LNCaP clone FGC (cell line): ENCODE measurements around the gene TM9SF1.

ENCODE experiments used
- DNase-seq: peaks from one replicate; pipeline ENCODE4 v3.0.0-alpha.2; 2011; ENCODE audit warnings: low read depth
- H3K4me3 ChIP-seq: 2 replicates; pipeline ENCODE4 v1.5.1; 2011; ENCODE audit warnings: mild to moderate bottlenecking, low read depth, low read length, control low read depth
- CTCF ChIP-seq: IDR thresholded peaks from 2 replicates; pipeline ENCODE4 v1.5.1; 2012; ENCODE audit warnings: mild to moderate bottlenecking; ENCODE audit not compliant: control insufficient read depth, insufficient read depth; ENCODE audit errors: extremely low read depth

The TM9SF1 gene

GRCh38 chr14:24179961-24180796 lies 15.1 kb downstream of the TM9SF1 start:
- H3K4me3 ChIP-seq = no peak overlapping the region
- no peak for TF ChIP-seq CTCF
- no peak for DNase-seq

GRCh38 chr14:24179294-24179960 lies 15.8 kb downstream of the TM9SF1 start:
- DNase-seq = no peak
- TF ChIP-seq CTCF = no peak
- H3K4me3 ChIP-seq = no peak overlapping the region

GRCh38 chr14:24178399-24179178 lies 16.7 kb downstream of the TM9SF1 start:
- no peak for TF ChIP-seq CTCF
- no peak for DNase-seq
- H3K4me3 ChIP-seq = no peak overlapping the region

DNA sequence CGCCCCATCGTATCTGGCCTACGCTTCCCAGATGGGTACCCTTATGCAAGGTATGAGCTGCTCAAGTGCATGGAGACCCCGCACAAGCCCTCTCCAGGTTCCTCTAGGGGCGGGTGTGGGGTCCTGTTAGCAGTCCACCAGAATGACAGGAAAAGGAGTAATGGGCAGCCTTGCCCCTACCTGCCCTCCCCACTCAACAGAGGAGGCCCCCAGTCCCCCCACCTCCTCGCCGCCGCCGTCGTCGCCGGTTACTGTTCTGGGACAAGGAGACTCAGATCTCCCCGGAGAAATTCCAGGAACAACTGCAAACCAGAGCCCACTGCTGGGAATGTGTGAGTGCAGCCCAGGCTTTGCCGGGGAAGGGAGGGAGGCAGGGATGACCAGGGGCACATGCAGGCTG lies 17.4 kb downstream of the TM9SF1 start:
- no peak for DNase-seq
- no peak for TF ChIP-seq CTCF
- no peak overlapping the region for H3K4me3 ChIP-seq

GRCh38 chr14:24177041-24177825 lies 18.0 kb downstream of the TM9SF1 start:
- no peak for TF ChIP-seq CTCF
- no peak overlapping the region for H3K4me3 ChIP-seq
- no peak for DNase-seq

GRCh38 chr14:24176599-24176998 lies 18.6 kb downstream of the TM9SF1 start:
- H3K4me3 ChIP-seq = no peak overlapping the region
- no peak for DNase-seq
- no peak for TF ChIP-seq CTCF
